ENCODE results near the gene SYT9.

The SYT9 gene

DNA sequence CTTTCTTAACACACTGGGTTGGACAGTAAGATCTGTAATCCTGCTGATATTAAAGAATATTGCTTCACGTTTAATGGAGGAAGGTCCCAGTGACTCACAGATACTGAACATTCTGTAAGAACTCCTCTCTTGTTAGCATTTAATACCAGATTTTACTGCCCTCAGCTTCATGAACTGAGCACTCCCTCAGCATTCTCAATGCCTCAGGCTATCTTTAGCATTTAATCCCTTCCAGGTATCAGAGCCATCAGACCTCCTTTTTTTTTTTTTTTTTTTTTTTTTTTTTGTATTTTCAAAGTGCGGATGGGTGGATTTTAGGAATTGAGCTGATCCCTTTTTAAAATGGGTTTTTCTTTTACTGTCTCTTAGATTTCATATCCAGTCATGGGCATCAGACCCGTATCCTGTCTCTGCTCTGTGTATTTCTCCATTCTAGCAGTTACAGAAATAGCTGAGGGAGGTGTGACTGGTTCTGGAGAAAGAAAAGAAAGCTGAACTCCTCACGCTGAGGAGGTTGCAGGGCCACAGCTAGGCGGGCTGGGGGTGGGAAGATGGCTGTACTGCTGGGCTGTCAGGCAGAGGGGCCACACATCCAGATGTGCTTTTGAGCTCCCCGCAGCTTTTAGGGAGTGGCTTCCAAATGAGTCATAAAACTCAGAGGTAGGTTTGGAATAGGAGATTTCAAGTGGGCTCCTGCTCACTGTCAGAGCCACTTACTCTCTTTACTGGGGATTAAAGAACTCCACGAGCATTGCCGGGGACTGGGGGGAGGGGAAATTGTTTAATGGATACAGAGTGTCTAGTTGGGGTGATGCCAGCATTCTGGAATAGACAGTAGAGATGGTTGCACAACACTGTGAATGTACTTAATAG, 97.0 kb downstream of the SYT9 start (continued):
- TF ChIP-seq ZNF398 (tag by site-specific recombination; IDR thresholded peaks at IDR 0.05) = no peak
- TF ChIP-seq, protein P1, sequence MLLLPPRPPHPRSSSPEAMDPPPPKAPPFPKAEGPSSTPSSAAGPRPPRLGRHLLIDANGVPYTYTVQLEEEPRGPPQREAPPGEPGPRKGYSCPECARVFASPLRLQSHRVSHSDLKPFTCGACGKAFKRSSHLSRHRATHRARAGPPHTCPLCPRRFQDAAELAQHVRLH (tag by site-specific recombination; IDR thresholded peaks at IDR 0.05) = no peak
- no peak for TF ChIP-seq ZNF571 (tag by site-specific recombination; IDR thresholded peaks at IDR 0.05)
- no peak for TF ChIP-seq ZNF449 (tag by site-specific recombination; IDR thresholded peaks at IDR 0.05)
- no peak for TF ChIP-seq GFI1B (tag by site-specific recombination; IDR thresholded peaks at IDR 0.05)
- no peak for TF ChIP-seq ZXDB (tag by site-specific recombination; IDR thresholded peaks at IDR 0.05)
- no peak for TF ChIP-seq ZNF701 (tag by site-specific recombination; IDR thresholded peaks at IDR 0.05)
- no peak for TF ChIP-seq ZSCAN5A (tag by site-specific recombination; IDR thresholded peaks at IDR 0.05)
- 0 out of 2 replicates have a peak, but pooled peaks have one; percentile 30 for TF ChIP-seq ZBTB20 (tag by site-specific recombination; IDR thresholded peaks at IDR 0.05)
- TF ChIP-seq REPIN1 (tag by site-specific recombination; IDR thresholded peaks at IDR 0.05; ENCODE audit: low read depth) = no peak
- TF ChIP-seq ZNF121 (tag by site-specific recombination; IDR thresholded peaks at IDR 0.05) = no peak
- TF ChIP-seq SALL2 (tag by site-specific recombination; IDR thresholded peaks at IDR 0.05; ENCODE audit: borderline replicate concordance) = no peak
- TF ChIP-seq SP2 (tag by site-specific recombination; IDR thresholded peaks at IDR 0.05) = no peak
- TF ChIP-seq, protein P2, sequence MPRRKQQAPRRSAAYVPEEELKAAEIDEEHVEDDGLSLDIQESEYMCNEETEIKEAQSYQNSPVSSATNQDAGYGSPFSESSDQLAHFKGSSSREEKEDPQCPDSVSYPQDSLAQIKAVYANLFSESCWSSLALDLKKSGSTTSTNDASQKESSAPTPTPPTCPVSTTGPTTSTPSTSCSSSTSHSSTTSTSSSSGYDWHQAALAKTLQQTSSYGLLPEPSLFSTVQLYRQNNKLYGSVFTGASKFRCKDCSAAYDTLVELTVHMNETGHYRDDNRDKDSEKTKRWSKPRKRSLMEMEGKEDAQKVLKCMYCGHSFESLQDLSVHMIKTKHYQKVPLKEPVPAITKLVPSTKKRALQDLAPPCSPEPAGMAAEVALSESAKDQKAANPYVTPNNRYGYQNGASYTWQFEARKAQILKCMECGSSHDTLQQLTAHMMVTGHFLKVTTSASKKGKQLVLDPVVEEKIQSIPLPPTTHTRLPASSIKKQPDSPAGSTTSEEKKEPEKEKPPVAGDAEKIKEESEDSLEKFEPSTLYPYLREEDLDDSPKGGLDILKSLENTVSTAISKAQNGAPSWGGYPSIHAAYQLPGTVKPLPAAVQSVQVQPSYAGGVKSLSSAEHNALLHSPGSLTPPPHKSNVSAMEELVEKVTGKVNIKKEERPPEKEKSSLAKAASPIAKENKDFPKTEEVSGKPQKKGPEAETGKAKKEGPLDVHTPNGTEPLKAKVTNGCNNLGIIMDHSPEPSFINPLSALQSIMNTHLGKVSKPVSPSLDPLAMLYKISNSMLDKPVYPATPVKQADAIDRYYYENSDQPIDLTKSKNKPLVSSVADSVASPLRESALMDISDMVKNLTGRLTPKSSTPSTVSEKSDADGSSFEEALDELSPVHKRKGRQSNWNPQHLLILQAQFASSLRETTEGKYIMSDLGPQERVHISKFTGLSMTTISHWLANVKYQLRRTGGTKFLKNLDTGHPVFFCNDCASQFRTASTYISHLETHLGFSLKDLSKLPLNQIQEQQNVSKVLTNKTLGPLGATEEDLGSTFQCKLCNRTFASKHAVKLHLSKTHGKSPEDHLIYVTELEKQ (tag by site-specific recombination; IDR thresholded peaks at IDR 0.05; ENCODE audit: borderline replicate concordance) = no peak
- TF ChIP-seq, protein P3, sequence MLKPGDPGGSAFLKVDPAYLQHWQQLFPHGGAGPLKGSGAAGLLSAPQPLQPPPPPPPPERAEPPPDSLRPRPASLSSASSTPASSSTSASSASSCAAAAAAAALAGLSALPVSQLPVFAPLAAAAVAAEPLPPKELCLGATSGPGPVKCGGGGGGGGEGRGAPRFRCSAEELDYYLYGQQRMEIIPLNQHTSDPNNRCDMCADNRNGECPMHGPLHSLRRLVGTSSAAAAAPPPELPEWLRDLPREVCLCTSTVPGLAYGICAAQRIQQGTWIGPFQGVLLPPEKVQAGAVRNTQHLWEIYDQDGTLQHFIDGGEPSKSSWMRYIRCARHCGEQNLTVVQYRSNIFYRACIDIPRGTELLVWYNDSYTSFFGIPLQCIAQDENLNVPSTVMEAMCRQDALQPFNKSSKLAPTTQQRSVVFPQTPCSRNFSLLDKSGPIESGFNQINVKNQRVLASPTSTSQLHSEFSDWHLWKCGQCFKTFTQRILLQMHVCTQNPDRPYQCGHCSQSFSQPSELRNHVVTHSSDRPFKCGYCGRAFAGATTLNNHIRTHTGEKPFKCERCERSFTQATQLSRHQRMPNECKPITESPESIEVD (tag by site-specific recombination; IDR thresholded peaks at IDR 0.05) = peak; percentile 67
- TF ChIP-seq ZNF18 (tag by site-specific recombination; IDR thresholded peaks at IDR 0.05) = no peak
- no peak for TF ChIP-seq ZNF354C (tag by site-specific recombination; IDR thresholded peaks at IDR 0.05; ENCODE audit: borderline replicate concordance, low read depth)
- no peak for TF ChIP-seq ZNF324 (tag by site-specific recombination; IDR thresholded peaks at IDR 0.05)
- TF ChIP-seq, protein P4, sequence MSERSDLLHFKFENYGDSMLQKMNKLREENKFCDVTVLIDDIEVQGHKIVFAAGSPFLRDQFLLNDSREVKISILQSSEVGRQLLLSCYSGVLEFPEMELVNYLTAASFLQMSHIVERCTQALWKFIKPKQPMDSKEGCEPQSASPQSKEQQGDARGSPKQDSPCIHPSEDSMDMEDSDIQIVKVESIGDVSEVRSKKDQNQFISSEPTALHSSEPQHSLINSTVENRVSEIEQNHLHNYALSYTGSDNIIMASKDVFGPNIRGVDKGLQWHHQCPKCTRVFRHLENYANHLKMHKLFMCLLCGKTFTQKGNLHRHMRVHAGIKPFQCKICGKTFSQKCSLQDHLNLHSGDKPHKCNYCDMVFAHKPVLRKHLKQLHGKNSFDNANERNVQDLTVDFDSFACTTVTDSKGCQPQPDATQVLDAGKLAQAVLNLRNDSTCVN (tag by site-specific recombination; optimal IDR thresholded peaks at IDR 0.05) = no peak
- TF ChIP-seq, protein P5, sequence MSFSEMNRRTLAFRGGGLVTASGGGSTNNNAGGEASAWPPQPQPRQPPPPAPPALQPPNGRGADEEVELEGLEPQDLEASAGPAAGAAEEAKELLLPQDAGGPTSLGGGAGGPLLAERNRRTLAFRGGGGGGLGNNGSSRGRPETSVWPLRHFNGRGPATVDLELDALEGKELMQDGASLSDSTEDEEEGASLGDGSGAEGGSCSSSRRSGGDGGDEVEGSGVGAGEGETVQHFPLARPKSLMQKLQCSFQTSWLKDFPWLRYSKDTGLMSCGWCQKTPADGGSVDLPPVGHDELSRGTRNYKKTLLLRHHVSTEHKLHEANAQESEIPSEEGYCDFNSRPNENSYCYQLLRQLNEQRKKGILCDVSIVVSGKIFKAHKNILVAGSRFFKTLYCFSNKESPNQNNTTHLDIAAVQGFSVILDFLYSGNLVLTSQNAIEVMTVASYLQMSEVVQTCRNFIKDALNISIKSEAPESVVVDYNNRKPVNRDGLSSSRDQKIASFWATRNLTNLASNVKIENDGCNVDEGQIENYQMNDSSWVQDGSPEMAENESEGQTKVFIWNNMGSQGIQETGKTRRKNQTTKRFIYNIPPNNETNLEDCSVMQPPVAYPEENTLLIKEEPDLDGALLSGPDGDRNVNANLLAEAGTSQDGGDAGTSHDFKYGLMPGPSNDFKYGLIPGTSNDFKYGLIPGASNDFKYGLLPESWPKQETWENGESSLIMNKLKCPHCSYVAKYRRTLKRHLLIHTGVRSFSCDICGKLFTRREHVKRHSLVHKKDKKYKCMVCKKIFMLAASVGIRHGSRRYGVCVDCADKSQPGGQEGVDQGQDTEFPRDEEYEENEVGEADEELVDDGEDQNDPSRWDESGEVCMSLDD (tag by site-specific recombination; IDR thresholded peaks at IDR 0.05) = no peak
